Upper lobe of right lung (tissue), 1 donor: Measurements from ENCODE around the gene STING1. TPM values are rescaled to one million over a fixed set of nuclear protein-coding genes. Genes with fewer than 3 reads are reported as not detected.

Experiments
- ATAC-seq: fragments of 200-7000 bp; cut with Tn5 transposase; one replicate; pipeline ENCODE4 v1.9.1; 2020; ENCODE audit warnings: mild to moderate bottlenecking, moderate library complexity
- DNase-seq: peaks from one replicate; pipeline ENCODE4 v3.0.0-alpha.2; 2020
- H3K27ac ChIP-seq: fragments of 200-600 bp; one replicate; pipeline ENCODE4 v1.8.0; 2022
- H3K27me3 ChIP-seq: fragments of 200-600 bp; one replicate; pipeline ENCODE4 v1.8.0; 2022; ENCODE audit warnings: mild to moderate bottlenecking
- H3K36me3 ChIP-seq: fragments of 200-600 bp; one replicate; pipeline ENCODE4 v1.8.0; 2022
- H3K4me1 ChIP-seq: fragments of 200-600 bp; one replicate; pipeline ENCODE4 v1.8.0; 2022
- H3K4me3 ChIP-seq: fragments of 200-600 bp; one replicate; pipeline ENCODE4 v1.8.0; 2022; ENCODE audit warnings: mild to moderate bottlenecking
- H3K9me3 ChIP-seq: fragments of 200-600 bp; one replicate; pipeline ENCODE4 v1.8.0; 2022
- intact Hi-C: fragments of 100-400 bp; cut with DNase I; formaldehyde crosslinking; loops from one replicate; pipeline ENCODE4 v1.11.0; 2022
- total RNA-seq: library from RNA; stranded (reverse); fragmentation: NEBNext Ultra II Directional; extraction: Animal tissue kit (Norgen Biotek cat#: 25700); gene quantifications from one replicate; pipeline ENCODE4 v1.2.1, GENCODE V29; 2021
- TF ChIP-seq, protein P1 (sequence below): fragments of 200-600 bp; IDR thresholded peaks from one replicate; pipeline ENCODE4 v1.8.0; 2022; ENCODE audit warnings: antibody characterized with exemption
- donor health status: DM: no; HTN: yes; CAD: no; lungs with severe emphysema.

The STING1 gene
- total RNA-seq, 1 donor from 2014 or later: 102 TPM

- Histone ChIP-seq H3K4me1 (no peaks in the 10 kb centered on the region), H3K27ac (no peak overlapping the region), H3K9me3 (no peaks in the 10 kb centered on the region), H3K36me3 (no peaks in the 10 kb centered on the region), H3K4me3 (no peak overlapping the region), H3K27me3 (no peaks in the 10 kb centered on the region)
- ATAC-seq (no peak), DNase-seq (no peak)
- TF ChIP-seq, protein P1, sequence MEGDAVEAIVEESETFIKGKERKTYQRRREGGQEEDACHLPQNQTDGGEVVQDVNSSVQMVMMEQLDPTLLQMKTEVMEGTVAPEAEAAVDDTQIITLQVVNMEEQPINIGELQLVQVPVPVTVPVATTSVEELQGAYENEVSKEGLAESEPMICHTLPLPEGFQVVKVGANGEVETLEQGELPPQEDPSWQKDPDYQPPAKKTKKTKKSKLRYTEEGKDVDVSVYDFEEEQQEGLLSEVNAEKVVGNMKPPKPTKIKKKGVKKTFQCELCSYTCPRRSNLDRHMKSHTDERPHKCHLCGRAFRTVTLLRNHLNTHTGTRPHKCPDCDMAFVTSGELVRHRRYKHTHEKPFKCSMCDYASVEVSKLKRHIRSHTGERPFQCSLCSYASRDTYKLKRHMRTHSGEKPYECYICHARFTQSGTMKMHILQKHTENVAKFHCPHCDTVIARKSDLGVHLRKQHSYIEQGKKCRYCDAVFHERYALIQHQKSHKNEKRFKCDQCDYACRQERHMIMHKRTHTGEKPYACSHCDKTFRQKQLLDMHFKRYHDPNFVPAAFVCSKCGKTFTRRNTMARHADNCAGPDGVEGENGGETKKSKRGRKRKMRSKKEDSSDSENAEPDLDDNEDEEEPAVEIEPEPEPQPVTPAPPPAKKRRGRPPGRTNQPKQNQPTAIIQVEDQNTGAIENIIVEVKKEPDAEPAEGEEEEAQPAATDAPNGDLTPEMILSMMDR: no peak
- intact Hi-C loops: no loop called here
These were observed 46.9 kb downstream of the STING1 start for GRCh38 chr5:139435676-139436075.

- Histone ChIP-seq H3K9me3 (no peaks in the 10 kb centered on the region), H3K27ac (no peak overlapping the region), H3K27me3 (no peaks in the 10 kb centered on the region), H3K4me3 (no peak overlapping the region), H3K4me1 (no peaks in the 10 kb centered on the region), H3K36me3 (peaks cover 12% of the 10 kb centered on the region)
- TF ChIP-seq, protein P1: no peak
- ATAC-seq (no peak), DNase-seq (no peak)
- intact Hi-C loops: no loop called here
These were observed 50.9 kb downstream of the STING1 start for GRCh38 chr5:139431706-139432105.

GRCh38 chr5:139430015-139430414 is 52.5 kb downstream of the STING1 start:
- H3K9me3 ChIP-seq: no peaks in the 10 kb centered on the region
- H3K27ac ChIP-seq: no peak overlapping the region
- no peaks in the 10 kb centered on the region for H3K4me1 ChIP-seq
- H3K4me3 ChIP-seq: no peak overlapping the region
- no peaks in the 10 kb centered on the region for H3K27me3 ChIP-seq
- TF ChIP-seq, protein P1: no peak
- H3K36me3 ChIP-seq: peaks cover 24% of the 10 kb centered on the region
- intact Hi-C loops: no loop called here
- DNase-seq (no peak), ATAC-seq (no peak)

GRCh38 chr5:139426203-139426885 is 56.2 kb downstream of the STING1 start:
- TF ChIP-seq, protein P1: no peak
- DNase-seq (no peak), ATAC-seq (no peak)
- Histone ChIP-seq H3K4me3 (no peak overlapping the region), H3K4me1 (no peaks in the 10 kb centered on the region), H3K36me3 (peaks cover 41% of the 10 kb centered on the region), H3K27ac (no peak overlapping the region), H3K27me3 (no peaks in the 10 kb centered on the region), H3K9me3 (no peaks in the 10 kb centered on the region)
- intact Hi-C loops: no loop called here

Other genes starting within 250 kb of the STING1 start
- gene MATR3, start 189.0 kb downstream of the STING1 start, total RNA-seq: 197 TPM
- gene PAIP2, start 140.9 kb downstream of the STING1 start, total RNA-seq: 70.0 TPM
- gene SLC23A1, start 99.5 kb downstream of the STING1 start, total RNA-seq: not detected
- gene MZB1, start 92.8 kb downstream of the STING1 start, total RNA-seq: 5.2 TPM
- gene PROB1, start 87.7 kb downstream of the STING1 start, total RNA-seq: 1.9 TPM
- gene SPATA24, start 78.7 kb downstream of the STING1 start, total RNA-seq: 4.5 TPM
- gene DNAJC18, start 43.2 kb downstream of the STING1 start, total RNA-seq: 11.9 TPM
- gene ECSCR, start 20.0 kb downstream of the STING1 start, total RNA-seq: 47.2 TPM
- gene SMIM33, start 11.8 kb downstream of the STING1 start, total RNA-seq: not detected
- 95.9 TPM for gene UBE2D2, start 78.6 kb upstream of the STING1 start, total RNA-seq
- 30.6 TPM for gene CXXC5, start 165.6 kb upstream of the STING1 start, total RNA-seq